AG04449 (cell line): ENCODE measurements around the gene GEMIN5.

Experiments used
- CTCF ChIA-PET: fragments of 350-600 bp; formaldehyde crosslinking; extraction: SDS; loops from one replicate; lab custom pipeline; 2021; ENCODE audit warnings: antibody characterized with exemption; lab: Yijun Ruan, JAX
- POLR2A ChIA-PET: fragments of 400-600, 350-600 bp; formaldehyde crosslinking; extraction: SDS; loops from one replicate; lab custom pipeline; 2020; ENCODE audit warnings: antibody characterized with exemption, inconsistent platforms; lab: Yijun Ruan, JAX
- DNase-seq: peaks from one replicate; pipeline ENCODE4 v3.0.0-alpha.2; 2010; ENCODE audit warnings: low read depth, low spot score
- H3K4me3 ChIP-seq: 2 replicates; pipeline ENCODE4 v1.5.1; 2011; ENCODE audit warnings: low read depth, mild to moderate bottlenecking, control low read depth, low read length
- TF ChIP-seq, protein P1 (sequence below): IDR thresholded peaks from one replicate; pipeline ENCODE4 v1.5.1; 2011; ENCODE audit warnings: mild to moderate bottlenecking, moderate library complexity, low read length, control low read depth, inconsistent platforms; ENCODE audit not compliant: insufficient read depth; ENCODE audit errors: missing control alignments

The GEMIN5 gene

DNA sequence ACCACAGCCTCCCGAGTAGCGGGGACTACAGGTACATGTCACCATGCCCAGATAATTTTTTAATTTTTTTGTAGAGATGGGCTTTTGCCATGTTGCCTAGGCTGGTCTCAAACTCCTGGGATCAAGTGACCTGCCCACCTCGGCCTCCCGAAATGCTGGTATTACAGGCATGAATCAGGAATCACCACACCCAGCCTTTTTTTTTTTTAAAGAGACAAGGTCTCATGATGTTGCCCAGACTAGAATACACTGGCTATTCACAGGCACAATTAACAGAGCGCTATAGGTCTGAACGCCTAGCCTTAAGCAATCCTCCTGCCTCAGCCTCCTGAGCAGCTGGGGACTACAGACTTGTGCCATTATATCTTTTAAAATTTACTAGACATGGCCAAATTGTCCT lies 36.1 kb downstream of the GEMIN5 start:
- CTCF ChIA-PET = interaction anchor here (1.0 to 2.1 kb wide), 2 partner anchors 15 to 250 kb away, joined by 3 to 6 read pairs; no protein-coding TSS in a partner anchor
- no peak overlapping the region for H3K4me3 ChIP-seq
- TF ChIP-seq, protein P1, sequence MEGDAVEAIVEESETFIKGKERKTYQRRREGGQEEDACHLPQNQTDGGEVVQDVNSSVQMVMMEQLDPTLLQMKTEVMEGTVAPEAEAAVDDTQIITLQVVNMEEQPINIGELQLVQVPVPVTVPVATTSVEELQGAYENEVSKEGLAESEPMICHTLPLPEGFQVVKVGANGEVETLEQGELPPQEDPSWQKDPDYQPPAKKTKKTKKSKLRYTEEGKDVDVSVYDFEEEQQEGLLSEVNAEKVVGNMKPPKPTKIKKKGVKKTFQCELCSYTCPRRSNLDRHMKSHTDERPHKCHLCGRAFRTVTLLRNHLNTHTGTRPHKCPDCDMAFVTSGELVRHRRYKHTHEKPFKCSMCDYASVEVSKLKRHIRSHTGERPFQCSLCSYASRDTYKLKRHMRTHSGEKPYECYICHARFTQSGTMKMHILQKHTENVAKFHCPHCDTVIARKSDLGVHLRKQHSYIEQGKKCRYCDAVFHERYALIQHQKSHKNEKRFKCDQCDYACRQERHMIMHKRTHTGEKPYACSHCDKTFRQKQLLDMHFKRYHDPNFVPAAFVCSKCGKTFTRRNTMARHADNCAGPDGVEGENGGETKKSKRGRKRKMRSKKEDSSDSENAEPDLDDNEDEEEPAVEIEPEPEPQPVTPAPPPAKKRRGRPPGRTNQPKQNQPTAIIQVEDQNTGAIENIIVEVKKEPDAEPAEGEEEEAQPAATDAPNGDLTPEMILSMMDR = no peak
- no peak for DNase-seq
- POLR2A ChIA-PET = interaction anchor here (0.6 kb wide), 1 partner anchor 20 kb away, joined by 4 read pairs; no protein-coding TSS in a partner anchor

DNA sequence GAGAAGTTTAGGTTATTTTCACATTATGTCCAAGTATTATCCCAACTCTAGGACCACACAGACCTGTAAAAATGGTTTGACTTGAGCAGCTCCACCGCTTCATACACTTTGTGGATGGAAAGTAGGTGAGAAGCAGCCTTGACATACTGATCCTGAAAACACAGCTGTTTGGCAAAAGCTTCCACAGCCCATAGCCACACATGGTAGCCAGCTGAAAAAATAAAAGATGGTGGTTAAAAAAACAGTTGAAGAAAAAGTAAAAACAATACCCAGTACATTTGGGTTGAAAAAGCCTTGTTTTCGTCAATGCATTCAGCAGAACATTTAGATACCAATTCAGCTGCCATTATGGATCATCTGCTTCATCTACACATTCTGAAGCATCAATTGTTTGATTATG lies 36.7 kb downstream of the GEMIN5 start:
- CTCF ChIA-PET = interaction anchor here (1.0 kb wide), 1 partner anchor 249 kb away, joined by 3 read pairs; no protein-coding TSS in a partner anchor
- DNase-seq = no peak
- POLR2A ChIA-PET = interaction anchor here (0.6 kb wide), 1 partner anchor 19 kb away, joined by 4 read pairs; no protein-coding TSS in a partner anchor
- no peak overlapping the region for H3K4me3 ChIP-seq
- TF ChIP-seq, protein P1 = no peak

DNA sequence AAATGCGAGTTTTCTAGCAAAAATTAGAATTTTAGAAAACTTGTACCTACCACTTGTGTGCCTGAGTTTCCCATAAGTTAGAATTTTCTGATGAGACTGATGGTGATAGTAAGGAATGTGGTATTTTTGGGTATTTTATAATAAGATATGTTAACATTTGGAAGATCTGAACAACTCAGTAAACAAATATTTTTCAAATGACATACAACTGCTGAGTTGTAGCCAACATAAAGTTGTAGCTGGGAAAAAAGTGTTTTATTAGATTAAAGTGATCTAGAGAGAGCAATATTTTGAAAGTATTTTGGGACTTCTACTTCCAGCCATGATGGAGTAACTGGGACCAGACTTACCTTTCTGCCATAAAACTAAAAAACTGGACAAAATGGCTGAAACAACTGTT lies 37.9 kb downstream of the GEMIN5 start:
- ChIA-PET CTCF (no interaction called here), POLR2A (no interaction called here)
- DNase-seq = no peak
- TF ChIP-seq, protein P1 = no peak
- no peak overlapping the region for H3K4me3 ChIP-seq

DNA sequence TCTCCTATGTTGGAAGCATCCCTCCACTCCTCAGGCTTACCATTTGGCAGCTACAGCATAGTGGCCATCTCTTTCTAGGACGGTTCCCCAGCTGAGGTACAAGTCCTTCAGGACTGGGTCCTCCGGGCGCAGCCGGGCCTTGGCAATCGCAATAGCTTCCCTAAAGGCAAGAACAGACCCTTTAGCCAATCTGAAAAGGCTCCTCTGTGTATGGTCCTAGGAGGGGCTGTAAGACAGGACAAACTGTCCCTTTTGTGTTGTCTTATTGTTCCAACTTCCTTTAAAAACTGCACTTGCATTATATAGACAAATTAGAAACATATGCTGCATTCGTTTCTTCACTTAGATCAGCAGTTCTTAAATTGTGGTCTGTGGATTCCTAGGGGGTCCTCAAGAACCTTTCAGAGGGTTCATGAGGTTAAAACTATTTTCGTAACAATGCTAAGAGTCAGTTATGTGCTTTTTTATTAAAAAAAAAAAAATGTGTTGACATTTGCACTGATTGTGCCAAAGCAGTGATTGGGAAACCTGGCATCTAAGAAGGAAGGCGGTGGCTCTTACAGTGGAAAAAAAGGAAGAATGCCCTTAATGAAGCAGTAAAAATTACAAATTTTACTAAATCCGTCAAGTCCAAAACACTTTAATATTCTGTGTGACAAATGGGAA lies 38.7 kb downstream of the GEMIN5 start:
- DNase-seq = no peak
- ChIA-PET CTCF (no interaction called here), POLR2A (no interaction called here)
- TF ChIP-seq, protein P1 = no peak
- H3K4me3 ChIP-seq = no peak overlapping the region

DNA sequence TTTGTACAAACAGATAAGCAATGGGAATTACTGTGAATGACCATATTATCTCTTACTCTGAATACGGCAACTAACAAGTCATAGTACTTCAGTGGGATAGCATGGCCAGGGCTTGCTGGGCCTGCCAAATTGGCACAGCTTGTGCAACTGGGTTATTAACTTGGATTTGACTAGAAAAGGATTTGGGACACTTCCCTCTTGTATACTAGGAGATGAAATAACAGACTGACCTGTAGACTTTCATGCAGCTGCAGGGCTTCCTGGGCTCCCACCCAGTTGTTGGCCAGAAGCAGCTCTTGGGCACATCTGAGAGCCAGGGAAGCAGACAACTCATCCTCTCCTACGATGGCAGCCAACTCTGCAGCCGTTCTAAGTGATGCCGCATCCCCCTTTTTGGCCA lies 39.8 kb downstream of the GEMIN5 start:
- TF ChIP-seq, protein P1 = no peak
- POLR2A ChIA-PET = no interaction called here
- DNase-seq = no peak
- CTCF ChIA-PET = no interaction called here
- H3K4me3 ChIP-seq = no peak overlapping the region

DNA sequence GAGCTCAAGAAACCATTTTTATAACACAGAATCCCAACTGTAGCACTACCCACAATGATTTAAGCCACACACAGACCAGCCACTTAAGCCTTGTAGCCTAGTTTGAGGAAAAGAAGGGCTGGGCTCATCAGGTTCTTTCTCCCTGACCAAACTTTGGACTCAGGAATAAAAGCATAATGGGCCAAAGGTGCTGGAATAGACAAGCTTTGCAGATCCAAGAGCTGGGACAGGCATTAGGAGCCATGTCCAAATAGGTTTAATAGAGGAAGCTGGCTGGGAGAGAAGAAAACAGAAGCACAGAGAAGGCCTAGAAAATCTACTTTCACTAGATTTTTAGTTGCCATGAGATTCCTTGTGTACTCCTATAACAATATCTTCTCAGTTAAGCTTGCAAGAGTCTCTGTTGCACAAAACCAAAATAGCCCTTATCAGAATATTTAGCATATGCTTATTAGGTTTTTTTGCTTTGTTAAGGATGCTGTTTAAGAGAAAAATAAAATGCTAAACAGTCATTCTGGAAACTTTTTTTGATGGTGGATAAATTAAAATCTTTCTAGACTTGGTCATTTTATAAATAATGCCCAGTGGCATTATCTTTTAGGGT lies 41.3 kb downstream of the GEMIN5 start:
- DNase-seq = no peak
- TF ChIP-seq, protein P1 = no peak
- ChIA-PET CTCF (interaction anchor here (1.2 to 1.5 kb wide), 3 partner anchors 15 to 246 kb away, joined by 3 to 5 read pairs (median 4); no protein-coding TSS in a partner anchor), POLR2A (no interaction called here)
- H3K4me3 ChIP-seq = no peak overlapping the region
